NCI-H128 (cell line): Measurements from ENCODE around the gene ZIC1.

ENCODE experiments used
- DNase-seq: peaks from one replicate; lab custom pipeline; 2025; ENCODE audit not compliant: unreplicated experiment; lab: John Stamatoyannopoulos, UW

Gene ZIC1

DNA sequence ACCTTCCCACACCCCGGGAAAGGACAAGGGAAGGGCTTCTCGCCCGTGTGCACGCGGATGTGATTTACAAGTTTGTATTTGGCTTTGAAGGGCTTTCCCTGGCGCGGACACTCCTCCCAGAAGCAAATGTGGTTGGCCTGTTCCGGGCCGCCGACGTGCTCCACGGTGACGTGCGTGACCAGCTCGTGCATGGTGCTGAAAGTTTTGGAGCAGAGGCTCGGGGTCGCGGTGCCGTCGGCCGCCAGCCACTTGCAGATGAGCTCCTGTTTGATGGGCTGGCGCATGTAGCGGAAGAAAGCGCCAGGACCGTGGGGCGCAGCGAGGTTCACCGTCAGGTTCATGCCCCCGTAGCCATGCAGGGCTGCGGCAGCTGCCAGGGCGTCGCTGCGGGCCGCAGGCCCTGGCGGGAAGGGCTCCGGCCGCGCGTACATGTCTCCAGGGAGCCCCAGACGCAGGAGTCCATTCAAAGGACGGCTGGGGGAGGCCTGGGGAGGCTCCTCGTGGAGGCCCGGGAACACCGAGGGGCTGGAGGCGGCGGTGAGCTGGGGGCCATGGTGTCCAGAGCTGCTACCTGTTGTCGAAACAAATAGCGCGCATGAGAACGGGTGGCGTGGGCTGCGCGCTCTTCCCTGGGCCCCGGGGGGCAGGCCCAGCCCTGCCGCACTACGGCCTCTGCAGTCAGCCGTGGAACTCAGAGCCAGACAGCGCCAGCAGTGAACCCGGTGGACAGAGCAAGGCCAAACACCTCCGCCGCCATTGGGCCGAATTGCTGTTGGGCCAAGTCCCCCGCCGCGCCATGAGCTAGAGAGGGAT is 13.1 kb upstream of the ZIC1 start:
- DNase-seq = no peak

DNA sequence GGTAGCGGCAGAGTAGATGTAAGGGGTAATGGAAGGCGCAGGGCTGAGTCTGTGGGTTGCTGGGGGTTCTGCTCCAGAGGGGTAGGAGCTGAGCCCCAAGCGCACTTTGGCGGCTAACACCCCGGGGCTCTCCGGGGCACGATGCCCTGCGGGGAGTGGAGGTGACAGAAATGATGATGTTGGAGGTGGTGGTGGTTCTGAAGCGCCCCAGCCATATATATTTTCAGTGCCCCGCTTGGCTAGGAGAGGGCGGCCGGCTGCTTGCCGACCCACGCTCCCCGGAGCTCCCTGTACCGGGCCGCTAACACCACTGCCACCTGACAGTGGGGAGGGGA is 12.5 kb upstream of the ZIC1 start:
- no peak for DNase-seq

DNA sequence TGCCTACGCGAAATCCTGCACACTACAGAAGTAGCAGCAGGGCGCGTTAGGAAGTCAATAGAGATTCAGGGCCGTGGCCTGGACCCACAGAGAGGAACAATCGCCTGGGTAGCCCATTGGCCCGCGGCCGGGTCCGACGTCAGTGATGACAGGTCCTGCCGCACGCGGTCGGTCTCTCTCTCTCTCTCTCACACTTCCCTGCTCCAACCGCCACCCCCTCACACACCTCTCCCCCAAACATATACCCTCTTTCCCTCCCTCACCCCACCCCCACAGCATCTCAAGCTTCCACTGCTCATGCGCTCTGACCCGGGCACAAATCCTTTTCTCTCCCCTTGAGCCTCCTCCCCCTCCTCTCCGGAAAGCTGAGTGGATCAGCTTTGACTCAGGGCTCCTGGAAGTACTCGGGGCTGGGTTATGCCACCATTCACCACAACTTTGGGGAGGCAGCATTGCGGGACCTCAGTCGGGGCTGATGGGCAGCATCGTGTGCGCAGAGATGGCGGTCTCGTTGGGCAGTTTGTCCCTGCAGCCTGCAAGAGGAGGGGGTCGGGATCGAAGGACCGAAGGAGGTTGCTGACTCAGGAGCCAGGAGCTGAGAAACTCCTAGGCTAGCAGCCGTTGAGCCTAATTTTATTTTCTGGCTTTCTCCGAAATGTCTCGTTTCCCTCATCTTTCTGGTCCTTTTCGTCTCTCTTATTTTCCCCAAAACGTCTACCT is 11.8 kb upstream of the ZIC1 start:
- no peak for DNase-seq

DNA sequence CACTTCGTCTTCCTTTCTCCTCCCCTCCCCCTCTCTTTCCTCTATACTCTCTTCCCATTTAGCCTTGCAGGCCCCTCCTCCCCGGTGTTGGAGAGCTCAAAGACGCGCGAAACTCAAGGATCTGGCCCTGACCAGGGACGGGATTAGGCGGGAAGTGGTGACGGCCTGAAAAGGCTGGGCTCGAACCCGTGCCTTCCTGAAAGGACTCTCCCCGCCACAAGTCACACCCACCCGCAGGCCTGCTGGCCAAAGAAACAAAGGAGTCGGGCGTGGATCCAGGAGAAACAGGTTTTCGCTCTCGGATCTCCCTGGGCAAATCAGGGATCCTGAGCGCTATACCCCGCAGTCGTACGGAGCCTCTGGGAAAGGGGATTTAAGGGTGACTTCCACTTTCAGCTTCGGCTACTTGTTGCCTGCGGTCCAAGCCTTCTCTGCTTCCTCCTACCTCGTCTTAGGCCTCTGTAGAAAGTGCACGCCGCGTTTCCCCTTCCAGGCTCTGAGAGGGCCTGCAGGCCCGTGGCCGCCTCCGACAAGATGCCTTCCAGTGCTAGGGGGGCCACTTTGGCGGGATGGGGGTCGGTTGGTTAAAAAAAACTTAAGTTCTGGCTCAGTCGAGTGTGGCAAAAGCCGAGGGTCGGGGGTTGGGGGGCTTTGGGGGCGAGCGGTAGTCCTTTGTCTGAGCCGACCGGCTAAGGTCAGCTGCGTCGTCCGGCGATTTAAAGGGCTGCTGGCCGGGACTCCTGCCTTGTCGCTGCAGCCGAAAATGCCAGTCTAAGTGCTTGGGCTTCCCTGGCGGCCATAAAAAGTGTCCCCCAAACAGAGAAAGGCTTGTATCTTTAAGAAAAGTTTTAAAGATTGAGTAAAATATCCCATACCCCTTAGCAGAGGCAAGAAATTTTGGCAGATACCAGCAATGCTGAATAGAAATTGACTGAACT is 11.0 kb upstream of the ZIC1 start:
- DNase-seq = no peak

DNA sequence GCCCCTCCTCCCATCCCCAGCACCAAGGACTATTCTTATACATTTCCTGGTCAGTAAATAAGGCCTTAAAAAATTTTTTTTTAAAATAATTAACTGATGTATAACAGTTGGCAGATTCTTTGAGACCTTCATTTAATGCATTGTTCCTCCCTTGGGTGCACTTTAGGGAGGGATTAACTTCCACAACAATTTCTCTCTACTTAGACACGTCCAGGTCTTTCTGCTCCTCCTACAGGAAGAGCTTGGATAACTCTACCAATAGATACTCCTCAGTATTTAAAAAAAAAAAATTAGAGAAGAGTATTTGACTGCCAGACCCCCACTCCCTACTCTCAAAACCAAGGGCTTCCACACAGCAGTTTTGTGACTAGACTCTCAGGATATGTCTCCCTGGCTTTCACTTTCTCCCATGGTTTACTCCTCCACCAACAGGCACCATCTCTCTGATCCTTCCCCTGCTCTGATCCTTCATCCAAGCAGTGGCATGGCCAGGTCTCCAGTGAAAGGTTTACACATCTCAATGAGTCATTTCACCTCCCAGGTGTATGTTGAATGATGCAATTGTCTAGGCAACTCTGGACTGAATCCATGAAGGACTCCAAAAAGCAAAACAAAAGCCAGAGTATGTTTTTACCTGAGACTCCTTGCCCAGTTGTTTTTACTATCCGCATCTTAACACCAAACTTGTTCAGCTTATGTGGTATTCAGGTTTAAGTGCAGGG is 10.2 kb upstream of the ZIC1 start:
- DNase-seq = no peak

DNA sequence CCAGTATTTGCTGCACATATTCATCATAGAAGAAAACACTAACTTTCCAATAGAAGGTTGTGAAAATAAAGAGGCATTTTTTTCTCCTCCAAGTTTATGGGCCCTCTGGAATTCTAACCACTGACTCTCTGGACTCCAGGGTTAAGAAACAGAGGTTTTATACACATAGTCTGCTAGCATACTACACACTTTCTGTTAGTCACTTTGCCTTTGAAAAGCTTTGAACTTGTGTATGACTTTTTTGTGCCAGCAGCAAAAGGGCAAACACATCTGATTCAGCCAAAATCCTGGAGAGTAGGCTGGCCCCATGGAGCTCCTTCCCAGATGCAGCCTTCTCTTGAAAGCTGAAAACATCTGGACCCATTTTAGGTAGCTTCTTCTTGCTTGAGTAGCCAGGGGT is 9.1 kb upstream of the ZIC1 start:
- DNase-seq = no peak

DNA sequence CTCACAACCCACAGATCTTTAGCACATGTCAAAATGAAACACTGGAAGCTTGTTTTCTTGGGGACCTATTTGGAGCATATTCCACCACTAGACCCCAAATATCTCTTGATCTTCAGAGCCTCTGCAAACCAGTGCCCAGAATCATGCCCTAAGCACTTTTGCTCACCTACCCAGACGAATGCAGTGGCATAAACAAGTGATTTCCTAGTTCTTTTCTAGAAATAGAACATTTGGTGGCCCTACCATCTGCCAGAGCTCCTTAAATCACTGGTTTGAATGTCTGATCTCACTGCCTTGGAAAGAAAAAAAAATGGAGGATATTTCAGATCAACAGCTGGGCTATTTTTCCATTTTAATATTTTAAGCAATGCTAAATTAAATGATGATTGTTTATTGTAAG is 8.2 kb upstream of the ZIC1 start:
- no peak for DNase-seq

DNA sequence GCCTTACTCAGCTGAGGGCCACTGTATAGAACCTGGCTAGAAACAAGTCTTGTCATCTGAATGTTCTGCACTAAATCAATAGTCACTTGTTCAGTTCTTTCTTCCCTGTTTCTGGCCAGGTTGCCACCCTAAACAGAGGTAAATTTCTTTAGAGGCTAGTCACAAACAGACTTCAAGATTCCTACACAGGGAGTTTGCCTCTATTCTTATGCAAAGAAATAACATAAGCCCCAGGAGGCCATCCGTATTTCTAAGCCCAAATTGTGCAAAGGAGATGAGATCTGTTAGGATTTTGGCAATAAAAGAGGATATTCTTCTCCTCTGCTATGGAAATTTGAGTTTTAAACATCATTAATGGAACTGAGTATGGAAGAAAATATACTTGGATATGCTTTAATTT is 7.7 kb upstream of the ZIC1 start:
- DNase-seq = no peak

DNA sequence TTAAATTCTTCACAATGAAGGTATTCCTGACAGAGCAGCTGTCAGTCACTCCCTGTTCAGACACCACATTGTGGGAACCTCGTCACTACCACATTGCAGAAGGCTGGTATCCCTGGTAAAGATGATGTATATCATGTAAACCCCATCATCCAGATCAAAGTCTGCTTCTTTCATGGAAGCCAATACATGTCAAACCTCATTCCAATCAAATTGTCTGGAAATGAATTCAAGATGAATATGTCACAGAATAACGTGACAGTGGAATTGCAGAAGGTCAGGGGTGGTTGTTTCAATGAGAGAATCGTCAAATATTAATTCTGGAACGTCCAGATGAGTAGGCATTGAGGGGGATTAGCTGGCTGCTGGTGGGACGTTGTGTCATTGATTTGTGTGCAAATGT is 7.0 kb upstream of the ZIC1 start:
- DNase-seq = no peak

DNA sequence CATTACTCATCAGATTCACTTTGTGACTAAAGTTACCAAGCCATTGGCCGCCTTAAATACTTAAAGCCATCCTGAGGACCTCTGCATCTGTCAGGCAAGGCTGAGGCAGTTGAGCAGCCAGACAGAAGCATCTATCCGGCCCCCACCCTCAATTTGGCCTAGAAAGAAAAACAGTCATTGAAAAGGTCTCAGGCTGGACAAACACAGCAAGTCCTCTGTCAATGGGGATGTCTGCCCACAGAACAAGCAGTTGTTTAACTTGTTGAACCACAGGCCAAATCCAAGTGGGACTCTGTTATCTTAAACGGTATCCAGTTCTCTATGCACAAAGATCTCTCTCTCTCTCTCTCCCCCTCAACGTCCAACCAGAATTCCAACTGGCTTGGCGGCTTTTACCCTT is 5.7 kb upstream of the ZIC1 start:
- no peak for DNase-seq

DNA sequence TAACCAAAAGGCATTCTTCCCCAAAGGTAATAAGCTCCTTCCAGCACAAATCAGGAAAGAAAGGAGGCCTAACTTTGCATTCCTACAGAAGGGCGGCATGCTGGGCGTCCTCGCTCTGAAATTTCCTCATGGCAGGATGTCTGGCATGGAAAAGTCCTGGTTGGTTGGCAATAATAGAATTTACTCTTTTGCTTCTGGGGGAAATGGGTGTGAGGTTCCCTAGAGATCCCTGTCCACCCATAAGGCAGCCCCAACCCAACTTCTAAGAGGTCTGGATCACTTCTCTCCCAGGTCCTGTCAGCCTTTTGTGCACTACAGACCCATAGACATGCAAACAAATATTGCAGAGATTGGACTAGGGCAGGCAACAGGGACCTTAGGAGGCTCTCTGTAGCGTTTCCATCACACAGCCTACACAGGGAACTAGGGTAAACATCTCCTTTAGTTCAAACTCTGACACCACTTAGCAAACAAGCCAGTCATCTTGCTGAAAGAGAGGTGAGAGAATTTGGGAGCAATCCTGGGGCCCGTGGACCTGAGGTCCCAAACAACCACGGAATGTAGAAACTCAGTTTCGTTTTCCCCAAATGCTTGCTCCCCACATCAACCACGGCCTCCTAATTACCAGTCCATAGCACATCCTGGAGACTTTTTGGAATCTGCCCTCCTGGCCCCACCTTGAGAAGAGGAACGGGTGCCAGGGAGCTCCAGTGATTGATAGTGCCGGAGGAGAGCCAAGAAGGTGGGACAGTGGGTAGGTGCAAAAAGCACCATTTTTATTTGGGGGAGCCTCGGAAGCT is 5.0 kb upstream of the ZIC1 start:
- no peak for DNase-seq

DNA sequence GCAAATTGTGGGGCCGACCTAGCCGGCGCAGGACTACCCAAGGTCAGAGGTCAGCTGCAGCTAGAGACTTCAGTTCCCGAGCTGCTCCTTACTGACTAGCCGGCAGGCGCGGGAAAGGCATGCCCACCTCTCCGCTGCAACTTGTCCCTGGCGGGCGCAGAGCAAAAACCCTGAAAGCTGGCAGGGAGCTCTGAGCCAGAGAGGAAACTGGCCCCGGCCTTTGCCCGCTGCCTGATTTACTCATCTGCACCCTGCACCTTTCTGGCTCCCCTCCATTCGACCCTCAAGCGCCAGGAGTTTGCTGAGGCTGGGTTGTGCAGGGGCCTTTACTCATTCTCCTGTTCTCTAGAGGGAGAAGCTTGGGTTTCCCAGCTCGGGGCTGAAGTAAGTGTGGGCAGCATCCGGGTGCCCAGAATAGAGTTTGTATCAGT is 4.3 kb upstream of the ZIC1 start:
- DNase-seq = no peak

DNA sequence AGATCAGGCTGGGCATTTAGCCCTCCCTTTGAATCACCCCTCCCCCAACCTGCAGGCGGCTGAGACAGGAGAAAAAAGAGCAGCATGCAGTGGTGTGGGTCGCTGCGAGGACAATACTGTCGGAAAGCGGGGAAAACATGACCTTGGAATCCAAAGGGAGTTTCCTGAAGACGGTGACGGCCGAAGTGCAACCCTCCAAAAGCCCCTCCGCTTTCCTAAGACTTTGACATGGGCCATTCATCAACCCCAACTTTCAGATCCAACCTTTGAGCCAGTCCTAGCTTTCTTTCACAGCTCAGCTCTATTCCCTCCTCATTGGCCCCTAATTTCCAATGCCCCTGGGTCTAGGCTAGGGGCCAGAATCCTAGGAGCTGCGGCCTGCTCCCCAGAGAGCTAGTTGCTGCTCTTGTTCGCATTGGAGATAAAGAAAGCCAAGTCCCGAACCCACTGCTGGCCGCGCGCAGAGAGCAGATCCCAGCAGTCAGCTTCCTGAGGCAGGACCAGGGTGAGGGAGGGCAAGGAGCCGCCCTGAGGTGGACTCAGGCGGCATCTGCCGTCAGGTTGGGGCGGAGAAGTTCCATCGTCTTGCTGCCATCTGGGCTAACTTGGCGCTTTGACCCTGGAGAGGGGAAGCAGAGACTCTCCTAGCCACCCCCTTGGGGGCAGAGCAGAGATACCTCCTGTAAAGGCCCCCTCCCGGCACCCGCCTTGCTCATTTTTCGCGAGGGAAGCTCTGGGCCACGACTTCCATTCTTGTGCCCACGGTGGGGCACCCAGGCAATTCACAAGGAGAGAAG is 3.7 kb upstream of the ZIC1 start:
- no peak for DNase-seq

DNA sequence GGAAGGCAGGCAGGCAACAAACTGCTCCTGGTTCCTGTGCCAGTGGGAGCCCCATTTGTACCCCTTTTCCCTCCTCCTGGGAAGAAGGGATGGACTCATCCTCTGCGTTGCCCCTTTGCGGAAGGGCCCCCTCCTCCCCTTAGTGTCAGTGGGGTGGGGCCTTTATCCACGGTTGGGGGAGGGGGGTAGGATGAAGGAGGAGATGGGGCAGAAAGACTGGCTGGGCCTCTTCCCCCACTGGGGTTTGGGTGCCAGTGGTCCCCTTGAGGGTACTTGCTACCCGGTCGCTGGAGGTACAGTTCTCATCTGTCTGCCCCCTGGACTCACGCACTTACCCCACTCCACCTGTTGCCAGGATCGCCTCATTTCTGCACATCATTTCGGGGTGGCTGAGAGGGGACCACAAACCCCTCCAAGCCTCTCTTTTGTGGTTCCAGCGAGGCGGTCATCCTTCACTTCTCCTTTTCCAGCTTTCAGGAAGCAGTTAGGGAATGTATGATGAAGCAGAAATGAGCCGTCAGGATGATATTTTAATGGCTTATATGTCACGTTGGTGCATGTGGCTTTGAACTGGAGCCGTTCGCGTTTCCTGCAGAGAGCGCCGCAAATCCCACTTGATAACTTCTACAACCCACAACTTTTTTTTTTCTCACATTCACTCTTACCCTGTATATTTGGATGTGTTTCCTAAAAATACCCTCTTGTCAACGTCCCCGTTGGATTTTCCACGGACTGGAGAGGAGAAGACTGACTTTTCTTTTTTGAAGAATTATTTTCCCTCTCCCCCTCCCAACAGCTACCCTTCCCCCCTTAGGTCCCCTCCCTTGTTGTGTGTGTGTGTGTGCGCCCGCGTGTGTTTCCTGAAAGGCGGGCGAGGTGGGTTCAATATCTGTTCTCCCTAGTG is 2.9 kb upstream of the ZIC1 start, which contains the start of gene ZIC4:
ZIC4 (minus strand) TSS at position 516 of the 904 bp plus-strand sequence. CDS start 3,746 bp downstream, outside the sequence.
- no peak for DNase-seq

DNA sequence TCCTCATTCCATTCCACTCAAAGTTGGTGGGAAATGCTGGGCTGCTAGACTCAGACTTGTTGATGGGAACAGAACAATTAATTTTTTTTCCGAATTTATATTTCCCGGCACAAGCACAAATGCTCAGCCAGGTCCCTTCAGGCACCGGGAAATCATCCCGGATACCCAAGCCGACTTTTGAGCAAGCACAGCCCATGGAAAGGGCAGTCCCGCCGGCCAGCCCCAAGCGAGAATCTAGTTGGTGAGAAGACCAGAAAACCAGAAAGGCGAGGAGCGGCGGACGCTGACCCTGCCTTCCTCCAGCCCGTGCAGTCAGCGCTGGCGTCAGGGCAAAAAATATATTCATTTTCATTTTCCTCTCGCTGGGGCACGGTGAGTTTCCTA is 2.1 kb upstream of the ZIC1 start:
- no peak for DNase-seq

DNA sequence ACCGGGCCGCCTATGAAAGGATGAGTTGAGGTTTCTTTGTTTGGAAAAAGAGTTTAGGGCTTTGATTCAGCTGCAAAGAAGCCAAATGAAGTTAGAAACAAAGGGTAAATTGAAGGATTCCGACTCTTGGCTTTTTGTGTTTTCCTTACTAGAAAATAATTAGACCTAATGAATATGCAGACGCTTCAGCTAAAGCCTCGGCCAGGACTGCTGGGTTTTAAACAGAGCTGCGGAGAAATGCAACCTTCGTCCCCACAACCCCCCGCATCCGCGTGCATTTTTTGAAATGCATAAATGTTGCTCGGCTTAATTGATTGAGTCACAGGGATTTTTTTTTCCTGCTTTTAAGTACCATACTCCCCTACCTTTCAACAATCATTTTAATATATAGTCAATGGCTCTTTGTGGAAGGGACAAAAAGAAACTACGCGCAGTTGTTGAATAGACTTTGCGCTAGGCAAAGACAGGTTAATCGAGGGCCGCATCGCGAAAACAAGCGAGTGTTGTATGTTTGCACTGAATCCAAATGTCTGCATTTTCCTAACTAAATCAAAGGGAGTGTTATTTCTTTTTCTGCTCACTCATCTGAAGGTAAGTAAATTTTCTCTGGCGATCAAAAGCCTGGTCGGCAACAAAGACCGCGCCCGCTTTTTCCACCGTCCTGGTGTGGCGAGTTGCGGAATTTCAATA is 1.5 kb upstream of the ZIC1 start:
- no peak for DNase-seq

DNA sequence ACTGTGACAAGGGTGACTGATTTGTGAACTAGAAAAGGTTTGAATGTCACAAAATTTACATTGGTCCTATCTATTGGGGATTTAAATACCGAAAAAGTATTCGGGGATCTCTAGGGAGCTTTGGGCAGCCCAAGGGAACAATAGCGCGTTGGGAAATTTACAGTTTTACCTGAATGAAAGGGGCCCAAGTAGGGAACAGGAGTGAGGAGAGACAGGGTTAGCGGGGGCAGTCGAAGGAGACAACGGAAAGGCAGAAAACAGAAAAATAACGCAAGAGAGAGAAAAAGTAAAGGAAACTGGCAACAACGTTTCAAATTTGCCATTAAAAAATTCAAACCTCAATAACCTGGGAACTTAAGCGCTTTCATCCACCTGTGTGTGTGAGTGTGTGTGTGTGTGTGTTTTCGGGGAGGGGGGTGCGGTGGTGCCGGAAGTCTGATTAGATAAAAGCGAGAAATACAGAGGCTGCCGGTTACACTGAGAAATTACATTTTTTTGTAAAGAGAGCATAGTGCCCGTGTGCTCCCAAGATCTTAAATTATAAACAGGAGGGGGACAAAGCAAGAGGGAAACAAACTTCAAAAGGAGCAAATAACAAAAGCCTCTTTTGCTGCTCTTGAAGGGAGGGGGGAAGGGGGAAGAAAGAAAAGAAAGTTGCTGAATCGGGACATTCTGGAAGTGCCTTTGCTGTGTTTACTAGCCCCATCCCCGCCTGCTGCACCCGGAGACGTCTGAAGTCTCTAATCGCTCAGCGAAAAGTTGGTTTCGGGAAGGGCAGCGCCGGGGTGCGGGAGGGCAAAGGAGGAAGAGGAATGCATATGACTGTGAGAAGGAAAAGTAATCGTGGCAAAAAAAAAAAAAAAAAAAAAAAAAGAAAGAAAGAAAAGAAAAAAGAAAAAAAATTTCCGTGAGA is 721 bp upstream of the ZIC1 start:
- DNase-seq = no peak
